ENCODE results near the gene SORCS2. TPM values are rescaled to one million over a fixed set of nuclear protein-coding genes. Genes with fewer than 3 reads are reported as not detected.

Gene SORCS2
- total RNA-seq, 2 experiments from 2014 or later: 0.07 TPM

- POLR2A ChIA-PET: no interaction called here
- no peaks in the 10 kb centered on the region for H3K9me3 Mint-ChIP-seq
- H3K4me1 Mint-ChIP-seq (ENCODE audit: low read depth): no peaks in the 10 kb centered on the region
- no peak overlapping the region for H3K4me3 Mint-ChIP-seq
- CTCF ChIA-PET: no interaction called here
- no peak overlapping the region for H3K27ac Mint-ChIP-seq
- H3K36me3 Mint-ChIP-seq: no peaks in the 10 kb centered on the region
- H3K27me3 Mint-ChIP-seq: no peaks in the 10 kb centered on the region
- intact Hi-C loops (cut with micrococcal nuclease): no loop called here
- DNase-seq: no peak
These were observed 498.7 kb downstream of the SORCS2 start for GRCh38 chr4:7691061-7691460.

GRCh38 chr4:7691982-7692381 is 499.6 kb downstream of the SORCS2 start:
- ChIA-PET CTCF (no interaction called here), POLR2A (no interaction called here)

GRCh38 chr4:7692451-7693236 is 500.3 kb downstream of the SORCS2 start:
- H3K27ac Mint-ChIP-seq: no peak overlapping the region
- no peak overlapping the region for H3K4me3 Mint-ChIP-seq
- H3K9me3 Mint-ChIP-seq: no peaks in the 10 kb centered on the region
- H3K36me3 Mint-ChIP-seq: no peaks in the 10 kb centered on the region
- POLR2A ChIA-PET: no interaction called here
- H3K4me1 Mint-ChIP-seq (ENCODE audit: low read depth): no peaks in the 10 kb centered on the region
- peaks cover 8% of the 10 kb centered on the region for H3K27me3 Mint-ChIP-seq
- intact Hi-C loops (cut with micrococcal nuclease): no loop called here
- no peak for DNase-seq
- CTCF ChIA-PET: no interaction called here

More at GRCh38 chr4:7691982-7692381, 499.6 kb downstream of the SORCS2 start:
- no peak overlapping the region for H3K27ac Mint-ChIP-seq
- no peaks in the 10 kb centered on the region for H3K9me3 Mint-ChIP-seq
- H3K36me3 Mint-ChIP-seq: no peaks in the 10 kb centered on the region
- intact Hi-C loops (cut with micrococcal nuclease): no loop called here
- H3K27me3 Mint-ChIP-seq: peaks cover 5% of the 10 kb centered on the region
- H3K4me3 Mint-ChIP-seq: no peak overlapping the region
- H3K4me1 Mint-ChIP-seq (ENCODE audit: low read depth): no peaks in the 10 kb centered on the region
- DNase-seq: no peak

- Mint-ChIP-seq H3K36me3 (no peaks in the 10 kb centered on the region), H3K9me3 (no peaks in the 10 kb centered on the region), H3K4me1 (ENCODE audit: low read depth) (no peaks in the 10 kb centered on the region), H3K27me3 (peaks cover 8% of the 10 kb centered on the region), H3K27ac (no peak overlapping the region), H3K4me3 (no peak overlapping the region)
- CTCF ChIA-PET: no interaction called here
- intact Hi-C loops (cut with micrococcal nuclease): no loop called here
- POLR2A ChIA-PET: no interaction called here
- no peak for DNase-seq
These were observed 500.9 kb downstream of the SORCS2 start for GRCh38 chr4:7693237-7693608.

GRCh38 chr4:7693711-7694110 is 501.4 kb downstream of the SORCS2 start:
- Mint-ChIP-seq H3K9me3 (no peaks in the 10 kb centered on the region), H3K27me3 (peaks cover 11% of the 10 kb centered on the region), H3K36me3 (no peaks in the 10 kb centered on the region), H3K27ac (no peak overlapping the region), H3K4me1 (ENCODE audit: low read depth) (no peaks in the 10 kb centered on the region), H3K4me3 (no peak overlapping the region)
- ChIA-PET CTCF (no interaction called here), POLR2A (no interaction called here)
- intact Hi-C loops (cut with micrococcal nuclease): no loop called here
- no peak for DNase-seq

GRCh38 chr4:7694324-7694723 is 502.0 kb downstream of the SORCS2 start:
- Mint-ChIP-seq H3K27me3 (peaks cover 15% of the 10 kb centered on the region), H3K4me1 (ENCODE audit: low read depth) (no peaks in the 10 kb centered on the region), H3K9me3 (no peaks in the 10 kb centered on the region), H3K27ac (no peak overlapping the region), H3K36me3 (no peaks in the 10 kb centered on the region), H3K4me3 (no peak overlapping the region)
- ChIA-PET CTCF (no interaction called here), POLR2A (no interaction called here)
- intact Hi-C loops (cut with micrococcal nuclease): no loop called here
- DNase-seq: no peak

GRCh38 chr4:7697343-7697742 is 505.0 kb downstream of the SORCS2 start:
- CTCF ChIA-PET: no interaction called here
- POLR2A ChIA-PET: no interaction called here
- Mint-ChIP-seq H3K4me1 (ENCODE audit: low read depth) (no peaks in the 10 kb centered on the region), H3K27me3 (peaks cover 18% of the 10 kb centered on the region), H3K36me3 (no peaks in the 10 kb centered on the region), H3K9me3 (no peaks in the 10 kb centered on the region), H3K27ac (no peak overlapping the region), H3K4me3 (no peak overlapping the region)
- no peak for DNase-seq
- intact Hi-C loops (cut with micrococcal nuclease): no loop called here

GRCh38 chr4:7697821-7698220 is 505.5 kb downstream of the SORCS2 start:
- no peaks in the 10 kb centered on the region for H3K36me3 Mint-ChIP-seq
- CTCF ChIA-PET: no interaction called here
- intact Hi-C loops (cut with micrococcal nuclease): no loop called here

GRCh38 chr4:7698584-7698983 is 506.2 kb downstream of the SORCS2 start:
- no peaks in the 10 kb centered on the region for H3K9me3 Mint-ChIP-seq

More at GRCh38 chr4:7697821-7698220, 505.5 kb downstream of the SORCS2 start:
- no peak overlapping the region for H3K4me3 Mint-ChIP-seq
- no peaks in the 10 kb centered on the region for H3K4me1 Mint-ChIP-seq (ENCODE audit: low read depth)
- peaks cover 18% of the 10 kb centered on the region for H3K27me3 Mint-ChIP-seq
- no peaks in the 10 kb centered on the region for H3K9me3 Mint-ChIP-seq
- DNase-seq: no peak
- H3K27ac Mint-ChIP-seq: no peak overlapping the region
- POLR2A ChIA-PET: no interaction called here

GRCh38 chr4:7699031-7699430 is 506.7 kb downstream of the SORCS2 start:
- peaks cover 18% of the 10 kb centered on the region for H3K27me3 Mint-ChIP-seq
- H3K4me1 Mint-ChIP-seq (ENCODE audit: low read depth): no peaks in the 10 kb centered on the region
- H3K4me3 Mint-ChIP-seq: no peak overlapping the region
- POLR2A ChIA-PET: no interaction called here
- DNase-seq: no peak
- no peaks in the 10 kb centered on the region for H3K36me3 Mint-ChIP-seq
- no peaks in the 10 kb centered on the region for H3K9me3 Mint-ChIP-seq
- no peak overlapping the region for H3K27ac Mint-ChIP-seq
- intact Hi-C loops (cut with micrococcal nuclease): no loop called here
- CTCF ChIA-PET: no interaction called here

More at GRCh38 chr4:7698584-7698983, 506.2 kb downstream of the SORCS2 start:
- DNase-seq: no peak
- H3K4me1 Mint-ChIP-seq (ENCODE audit: low read depth): no peaks in the 10 kb centered on the region
- H3K4me3 Mint-ChIP-seq: no peak overlapping the region
- POLR2A ChIA-PET: no interaction called here
- no peak overlapping the region for H3K27ac Mint-ChIP-seq
- H3K27me3 Mint-ChIP-seq: peaks cover 18% of the 10 kb centered on the region
- no peaks in the 10 kb centered on the region for H3K36me3 Mint-ChIP-seq
- CTCF ChIA-PET: no interaction called here
- intact Hi-C loops (cut with micrococcal nuclease): no loop called here

- intact Hi-C loops (cut with micrococcal nuclease): no loop called here
- peaks cover 18% of the 10 kb centered on the region for H3K27me3 Mint-ChIP-seq
- CTCF ChIA-PET: no interaction called here
- no peak for DNase-seq
- no peaks in the 10 kb centered on the region for H3K4me1 Mint-ChIP-seq (ENCODE audit: low read depth)
- POLR2A ChIA-PET: no interaction called here
- H3K27ac Mint-ChIP-seq: no peak overlapping the region
- no peak overlapping the region for H3K4me3 Mint-ChIP-seq
- no peaks in the 10 kb centered on the region for H3K36me3 Mint-ChIP-seq
- no peaks in the 10 kb centered on the region for H3K9me3 Mint-ChIP-seq
These were observed 507.5 kb downstream of the SORCS2 start for GRCh38 chr4:7699825-7700224.

GRCh38 chr4:7700665-7701064 is 508.3 kb downstream of the SORCS2 start:
- ChIA-PET POLR2A (no interaction called here), CTCF (no interaction called here)
- DNase-seq: no peak
- no peak overlapping the region for H3K4me3 Mint-ChIP-seq
- H3K27ac Mint-ChIP-seq: no peak overlapping the region
- intact Hi-C loops (cut with micrococcal nuclease): no loop called here
- no peaks in the 10 kb centered on the region for H3K4me1 Mint-ChIP-seq (ENCODE audit: low read depth)
- peaks cover 18% of the 10 kb centered on the region for H3K27me3 Mint-ChIP-seq
- H3K36me3 Mint-ChIP-seq: no peaks in the 10 kb centered on the region
- no peaks in the 10 kb centered on the region for H3K9me3 Mint-ChIP-seq

GRCh38 chr4:7701866-7702649 is 509.7 kb downstream of the SORCS2 start:
- no peak overlapping the region for H3K27ac Mint-ChIP-seq
- POLR2A ChIA-PET: no interaction called here
- no peaks in the 10 kb centered on the region for H3K36me3 Mint-ChIP-seq
- peaks cover 13% of the 10 kb centered on the region for H3K27me3 Mint-ChIP-seq
- no peak overlapping the region for H3K4me3 Mint-ChIP-seq
- intact Hi-C loops (cut with micrococcal nuclease): no loop called here
- no peaks in the 10 kb centered on the region for H3K9me3 Mint-ChIP-seq
- DNase-seq: peak; percentile 17
- CTCF ChIA-PET: no interaction called here
- no peaks in the 10 kb centered on the region for H3K4me1 Mint-ChIP-seq (ENCODE audit: low read depth)

Data from activated CD4-positive, alpha-beta memory T cell treated with anti-CD3 and anti-CD28 coated beads for 36 hours (primary cell).